Measurements from ENCODE around the gene CDK12. TPM values are rescaled to one million over a fixed set of nuclear protein-coding genes. Genes with fewer than 3 reads are reported as not detected.

Gene CDK12
- total RNA-seq, 1 donor from 2014 or later: 43.0 TPM

DNA sequence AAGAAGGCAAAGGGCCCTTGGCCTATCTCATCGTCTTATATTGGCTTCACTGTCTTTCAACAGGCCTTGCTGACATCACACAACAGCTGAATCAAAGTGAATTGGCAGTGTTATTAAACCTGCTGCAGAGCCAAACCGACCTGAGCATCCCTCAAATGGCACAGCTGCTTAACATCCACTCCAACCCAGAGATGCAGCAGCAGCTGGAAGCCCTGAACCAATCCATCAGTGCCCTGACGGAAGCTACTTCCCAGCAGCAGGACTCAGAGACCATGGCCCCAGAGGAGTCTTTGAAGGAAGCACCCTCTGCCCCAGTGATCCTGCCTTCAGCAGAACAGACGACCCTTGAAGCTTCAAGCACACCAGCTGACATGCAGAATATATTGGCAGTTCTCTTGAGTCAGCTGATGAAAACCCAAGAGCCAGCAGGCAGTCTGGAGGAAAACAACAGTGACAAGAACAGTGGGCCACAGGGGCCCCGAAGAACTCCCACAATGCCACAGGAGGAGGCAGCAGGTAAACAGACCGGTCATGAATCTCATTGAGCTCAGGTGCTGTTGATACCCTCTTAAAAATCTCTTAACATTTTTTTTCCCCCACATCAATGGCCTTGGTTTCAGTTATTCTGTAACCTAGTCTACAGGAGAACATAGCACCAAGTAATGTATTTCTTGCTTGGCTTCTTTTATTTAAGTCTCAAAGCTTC is 64.7 kb downstream of the CDK12 start:
- TF ChIP-seq, protein P1, sequence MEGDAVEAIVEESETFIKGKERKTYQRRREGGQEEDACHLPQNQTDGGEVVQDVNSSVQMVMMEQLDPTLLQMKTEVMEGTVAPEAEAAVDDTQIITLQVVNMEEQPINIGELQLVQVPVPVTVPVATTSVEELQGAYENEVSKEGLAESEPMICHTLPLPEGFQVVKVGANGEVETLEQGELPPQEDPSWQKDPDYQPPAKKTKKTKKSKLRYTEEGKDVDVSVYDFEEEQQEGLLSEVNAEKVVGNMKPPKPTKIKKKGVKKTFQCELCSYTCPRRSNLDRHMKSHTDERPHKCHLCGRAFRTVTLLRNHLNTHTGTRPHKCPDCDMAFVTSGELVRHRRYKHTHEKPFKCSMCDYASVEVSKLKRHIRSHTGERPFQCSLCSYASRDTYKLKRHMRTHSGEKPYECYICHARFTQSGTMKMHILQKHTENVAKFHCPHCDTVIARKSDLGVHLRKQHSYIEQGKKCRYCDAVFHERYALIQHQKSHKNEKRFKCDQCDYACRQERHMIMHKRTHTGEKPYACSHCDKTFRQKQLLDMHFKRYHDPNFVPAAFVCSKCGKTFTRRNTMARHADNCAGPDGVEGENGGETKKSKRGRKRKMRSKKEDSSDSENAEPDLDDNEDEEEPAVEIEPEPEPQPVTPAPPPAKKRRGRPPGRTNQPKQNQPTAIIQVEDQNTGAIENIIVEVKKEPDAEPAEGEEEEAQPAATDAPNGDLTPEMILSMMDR (IDR thresholded peaks at IDR 0.05): no peak
- Mint-ChIP-seq H3K27me3 (ENCODE audit: low read depth) (no peaks in the 10 kb centered on the region), H3K27ac (ENCODE audit: unreplicated experiment) (peak overlapping the region; percentile 28), H3K4me3 (ENCODE audit: unreplicated experiment) (no peak overlapping the region), H3K4me1 (ENCODE audit: low read depth) (no peaks in the 10 kb centered on the region), H3K36me3 (ENCODE audit: low read depth) (peaks cover 30% of the 10 kb centered on the region), H3K9me3 (ENCODE audit: low read depth) (no peaks in the 10 kb centered on the region)
- DNase-seq (ENCODE audit: low spot score): no peak

DNA sequence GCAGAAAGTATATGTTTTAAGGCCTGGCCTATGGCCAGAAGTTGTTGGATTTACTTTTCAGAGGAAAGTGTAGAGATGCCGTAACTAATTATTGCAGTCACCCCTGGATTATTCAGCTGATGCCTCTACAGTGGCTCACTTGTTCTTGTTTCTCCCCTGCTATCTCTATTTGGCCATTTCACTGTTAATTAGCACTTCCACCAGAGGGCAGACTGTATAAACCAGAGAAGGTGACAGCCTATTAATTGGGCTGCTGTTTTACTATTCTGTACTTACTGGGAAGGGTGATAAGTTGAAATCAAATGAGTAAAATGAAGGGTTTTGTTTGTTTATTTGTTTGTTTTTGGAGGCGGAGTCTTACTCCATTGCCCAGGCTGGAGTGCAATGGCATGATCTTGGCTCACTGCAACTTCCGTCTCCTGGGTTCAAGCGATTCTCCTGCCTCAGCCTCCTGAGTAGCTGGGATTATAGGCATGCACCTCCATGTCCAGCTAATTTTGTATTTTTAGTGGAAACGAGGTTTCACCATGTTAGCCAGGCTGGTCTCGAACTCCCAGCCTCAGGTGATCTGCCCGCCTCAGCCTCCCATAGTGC is 66.0 kb downstream of the CDK12 start:
- no peak overlapping the region for H3K27ac Mint-ChIP-seq (ENCODE audit: unreplicated experiment)
- no peaks in the 10 kb centered on the region for H3K27me3 Mint-ChIP-seq (ENCODE audit: low read depth)
- TF ChIP-seq, protein P1 (IDR thresholded peaks at IDR 0.05): peak; percentile 79
- DNase-seq (ENCODE audit: low spot score): no peak
- peaks cover 37% of the 10 kb centered on the region for H3K36me3 Mint-ChIP-seq (ENCODE audit: low read depth)
- no peak overlapping the region for H3K4me3 Mint-ChIP-seq (ENCODE audit: unreplicated experiment)
- H3K4me1 Mint-ChIP-seq (ENCODE audit: low read depth): no peaks in the 10 kb centered on the region
- no peaks in the 10 kb centered on the region for H3K9me3 Mint-ChIP-seq (ENCODE audit: low read depth)

DNA sequence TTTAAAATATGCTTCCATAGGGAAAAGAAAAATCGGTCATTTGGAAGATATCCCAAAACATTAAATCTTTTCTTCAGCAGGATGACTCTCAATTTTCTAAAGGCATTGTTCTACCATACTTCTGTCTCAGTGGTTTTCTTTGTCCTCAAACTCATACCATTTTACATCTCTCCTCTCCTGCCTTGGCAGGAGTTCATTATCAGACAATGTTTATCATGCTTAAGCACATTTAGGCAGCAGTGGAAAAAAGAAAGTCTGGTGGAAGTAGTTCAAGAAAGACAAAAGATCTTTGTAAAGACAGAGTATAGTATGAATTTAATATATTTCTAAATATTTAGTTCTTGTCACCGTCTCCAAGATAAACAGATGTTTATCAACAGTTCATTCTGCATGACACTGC is 68.2 kb downstream of the CDK12 start:
- Mint-ChIP-seq H3K4me3 (ENCODE audit: unreplicated experiment) (no peak overlapping the region), H3K27ac (ENCODE audit: unreplicated experiment) (no peak overlapping the region), H3K9me3 (ENCODE audit: low read depth) (no peaks in the 10 kb centered on the region), H3K27me3 (ENCODE audit: low read depth) (no peaks in the 10 kb centered on the region), H3K36me3 (ENCODE audit: low read depth) (peaks cover 33% of the 10 kb centered on the region), H3K4me1 (ENCODE audit: low read depth) (no peaks in the 10 kb centered on the region)
- no peak for DNase-seq (ENCODE audit: low spot score)
- TF ChIP-seq, protein P1 (IDR thresholded peaks at IDR 0.05): no peak

DNA sequence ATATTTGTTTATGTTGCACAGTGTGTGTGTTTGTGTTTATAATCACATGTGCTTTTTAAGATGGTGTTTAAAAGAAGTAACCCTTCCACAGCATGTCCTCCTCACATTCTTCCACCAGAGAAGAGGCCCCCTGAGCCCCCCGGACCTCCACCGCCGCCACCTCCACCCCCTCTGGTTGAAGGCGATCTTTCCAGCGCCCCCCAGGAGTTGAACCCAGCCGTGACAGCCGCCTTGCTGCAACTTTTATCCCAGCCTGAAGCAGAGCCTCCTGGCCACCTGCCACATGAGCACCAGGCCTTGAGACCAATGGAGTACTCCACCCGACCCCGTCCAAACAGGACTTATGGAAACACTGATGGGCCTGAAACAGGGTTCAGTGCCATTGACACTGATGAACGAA is 69.2 kb downstream of the CDK12 start:
- Mint-ChIP-seq H3K36me3 (ENCODE audit: low read depth) (peaks cover 29% of the 10 kb centered on the region), H3K4me1 (ENCODE audit: low read depth) (no peaks in the 10 kb centered on the region), H3K27ac (ENCODE audit: unreplicated experiment) (no peak overlapping the region), H3K9me3 (ENCODE audit: low read depth) (no peaks in the 10 kb centered on the region), H3K27me3 (ENCODE audit: low read depth) (no peaks in the 10 kb centered on the region), H3K4me3 (ENCODE audit: unreplicated experiment) (no peak overlapping the region)
- no peak for DNase-seq (ENCODE audit: low spot score)
- TF ChIP-seq, protein P1 (IDR thresholded peaks at IDR 0.05): no peak

DNA sequence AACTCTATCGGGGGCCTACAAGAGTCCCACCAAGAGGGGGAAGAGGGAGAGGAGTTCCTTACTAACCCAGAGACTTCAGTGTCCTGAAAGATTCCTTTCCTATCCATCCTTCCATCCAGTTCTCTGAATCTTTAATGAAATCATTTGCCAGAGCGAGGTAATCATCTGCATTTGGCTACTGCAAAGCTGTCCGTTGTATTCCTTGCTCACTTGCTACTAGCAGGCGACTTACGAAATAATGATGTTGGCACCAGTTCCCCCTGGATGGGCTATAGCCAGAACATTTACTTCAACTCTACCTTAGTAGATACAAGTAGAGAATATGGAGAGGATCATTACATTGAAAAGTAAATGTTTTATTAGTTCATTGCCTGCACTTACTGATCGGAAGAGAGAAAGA is 70.0 kb downstream of the CDK12 start:
- TF ChIP-seq, protein P1 (IDR thresholded peaks at IDR 0.05): no peak
- Mint-ChIP-seq H3K27me3 (ENCODE audit: low read depth) (no peaks in the 10 kb centered on the region), H3K27ac (ENCODE audit: unreplicated experiment) (no peak overlapping the region), H3K9me3 (ENCODE audit: low read depth) (no peaks in the 10 kb centered on the region), H3K4me1 (ENCODE audit: low read depth) (no peaks in the 10 kb centered on the region), H3K4me3 (ENCODE audit: unreplicated experiment) (no peak overlapping the region), H3K36me3 (ENCODE audit: low read depth) (peaks cover 26% of the 10 kb centered on the region)
- no peak for DNase-seq (ENCODE audit: low spot score)
